Adrenal gland (tissue), 12 donors: ENCODE results near the gene SLC12A5. TPM values are rescaled to one million over a fixed set of nuclear protein-coding genes. Genes with fewer than 3 reads are reported as not detected.

Source experiments
- DNase-seq, 7 donors: peaks; one replicate each; pipeline ENCODE4 v3.0.0-alpha.2; 2019 to 2020
- H3K27ac ChIP-seq, 5 donors: fragments of 200-600 bp; sonication (generic) in 4 of 5; 1 replicate in 3 of 5; 2 replicates in 2 of 5; pipeline versions ENCODE4 v1.5.1 to v1.8.0; 2016 to 2020; ENCODE audit warnings: mild to moderate bottlenecking in 1 of 5
- H3K27me3 ChIP-seq: fragments of 200-600 bp; 2 replicates; pipeline ENCODE4 v1.8.0; 2021
- H3K36me3 ChIP-seq, 2 donors: fragments of 200-600 bp; replicated peaks in 1 of 2; 1 replicate in 1 of 2; 2 replicates in 1 of 2; pipeline versions ENCODE4 v1.5.1 to v1.8.0; 2018 to 2022
- H3K4me1 ChIP-seq, 2 donors: fragments of 200-600 bp; replicated peaks in 1 of 2; 1 replicate in 1 of 2; 2 replicates in 1 of 2; pipeline versions ENCODE4 v1.5.1 to v1.8.0; 2018 to 2021
- H3K4me3 ChIP-seq, 4 donors: fragments of 200-600 bp; sonication (generic) in 3 of 4; one replicate each; pipeline ENCODE4 v1.5.1; 2016 to 2018
- H3K9me3 ChIP-seq, 3 donors: fragments of 200-600 bp; sonication (generic) in 1 of 3; replicated peaks in 1 of 3; 1 replicate in 2 of 3; 2 replicates in 1 of 3; pipeline versions ENCODE4 v1.5.1 to v1.8.0; 2016 to 2021
- CTCF ChIP-seq, 6 experiments: fragments of 450-650 bp in 4 of 6; fragments of 200-600 bp in 2 of 6; sonication (generic) in 1 of 6; IDR thresholded peaks; 1 replicate in 5 of 6; 2 replicates in 1 of 6; pipeline versions ENCODE4 v1.5.1 to v1.8.0; 2016 to 2021; ENCODE audit warnings: antibody characterized with exemption in 6 of 6, mild to moderate bottlenecking in 2 of 6, moderate library complexity in 1 of 6
- POLR2A ChIP-seq, 2 donors: fragments of 450-650 bp; IDR thresholded peaks; one replicate each; pipeline ENCODE4 v1.6.1; 2017; ENCODE audit warnings: antibody characterized with exemption in 2 of 2, mild to moderate bottlenecking in 2 of 2, moderate library complexity in 1 of 2
- WGBS, 4 donors: extraction: QIAGEN DNeasy Blood & Tissue Kit in 2 of 4; methylation state at CpG; one replicate each; pipeline versions ENCODE4 v1.1.5 to v1.1.7; 2013 to 2017; 5-methylcytosine and 5-hydroxymethylcytosine counted together
- intact Hi-C, 2 donors: fragments of 100-400 bp; cut with DNase I; formaldehyde crosslinking; loops; one replicate each; pipeline versions ENCODE4 v1.14.1 to v1.15.0; 2022 to 2023
- polyA plus RNA-seq, 3 donors: library from polyadenylated mRNA; stranded (reverse); fragments of 200-250 nt in 2 of 3; fragments of 350-450 nt in 1 of 3; fragmentation: Illumina TruSeq in 1 of 3; extraction: RNeasy Lipid Tissue Mini Kit (QIAGEN cat#74804) in 1 of 3; gene quantifications; one replicate each; pipeline ENCODE4 v1.2.3, GENCODE V29; 2013 to 2014
- total RNA-seq, 9 donors: library from RNA; depleted of rRNA in 4 of 9; stranded (reverse); fragments of >200 nt in 4 of 9; fragments of 120-200 nt in 1 of 9; fragmentation: NEBNext Ultra II Directional in 1 of 9; extraction: Animal tissue kit (Norgen Biotek cat#: 25700) in 1 of 9; gene quantifications; one replicate each; pipeline versions ENCODE4 v1.1.0 to v1.2.4, GENCODE V29; 2013 to 2023
- donor health status: healthy with polysubstance abuse.
- donor health status: Bipolar disorder and iron deficiency.
- donor health status: DM: yes; HTN: yes; CAD: no.
- donor health status: DM: no; HTN: no; CAD: no.
- donor health status: DM: no; HTN: no; CAD: no.
- donor health status: DM: yes; HTN: yes; CAD: no.

Gene SLC12A5
- total and polyA plus RNA-seq, 12 donors = 0.30 to 121 (median 16.2) TPM

GRCh38 chr20:46031701-46032254 lies 2.8 kb downstream of the SLC12A5 start:
- intact Hi-C loops = no loop called here
- H3K4me3 ChIP-seq = no peak overlapping the region
- WGBS, 4 donors = 0 to 1% (median 1%) methylated on average over 7 to 55 of the region's 55 CpGs
- no peaks in the 10 kb centered on the region for H3K36me3 ChIP-seq
- H3K4me1 ChIP-seq = no peaks in the 10 kb centered on the region
- DNase-seq = peak in 2 of 7 donors; percentile 28 to 77
- no peaks in the 10 kb centered on the region for H3K9me3 ChIP-seq
- peak overlapping the region in 1 of 5 donors; percentile 71 for H3K27ac ChIP-seq
- TF ChIP-seq CTCF (IDR thresholded peaks at IDR 0.05) = no peak
- peak in 1 of 2 donors; percentile 26 for TF ChIP-seq POLR2A (IDR thresholded peaks at IDR 0.05)
- H3K27me3 ChIP-seq = peaks cover 45% of the 10 kb centered on the region

DNA sequence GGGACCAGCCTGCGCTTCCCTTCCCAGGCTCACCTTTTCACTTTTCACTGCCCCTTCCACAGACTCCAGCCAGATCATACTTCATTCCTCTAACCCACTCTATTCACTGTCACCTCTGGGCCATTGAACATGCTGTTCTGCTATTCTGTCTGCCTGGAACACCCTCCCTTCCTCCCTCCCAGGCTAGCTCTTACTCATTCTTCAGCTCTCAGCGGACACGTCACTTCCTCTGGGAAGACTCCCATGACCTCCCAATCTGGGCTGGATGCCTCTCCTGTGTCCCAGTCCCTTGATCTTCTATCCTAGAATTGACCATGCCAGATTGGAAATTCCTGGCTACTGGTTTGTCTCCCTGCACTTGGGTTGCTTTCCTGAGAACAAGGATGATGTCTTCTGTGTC lies 5.0 kb downstream of the SLC12A5 start:
- Histone ChIP-seq H3K36me3 (no peaks in the 10 kb centered on the region), H3K4me1 (no peaks in the 10 kb centered on the region), H3K9me3 (no peaks in the 10 kb centered on the region), H3K4me3 (no peak overlapping the region), H3K27me3 (peaks cover 38% of the 10 kb centered on the region), H3K27ac (no peak overlapping the region)
- DNase-seq = no peak
- TF ChIP-seq CTCF (IDR thresholded peaks at IDR 0.05) = no peak
- intact Hi-C loops = no loop called here
- WGBS, 4 donors = 74 to 91% (median 84%) methylated on average over 3 of the region's 3 CpGs

DNA sequence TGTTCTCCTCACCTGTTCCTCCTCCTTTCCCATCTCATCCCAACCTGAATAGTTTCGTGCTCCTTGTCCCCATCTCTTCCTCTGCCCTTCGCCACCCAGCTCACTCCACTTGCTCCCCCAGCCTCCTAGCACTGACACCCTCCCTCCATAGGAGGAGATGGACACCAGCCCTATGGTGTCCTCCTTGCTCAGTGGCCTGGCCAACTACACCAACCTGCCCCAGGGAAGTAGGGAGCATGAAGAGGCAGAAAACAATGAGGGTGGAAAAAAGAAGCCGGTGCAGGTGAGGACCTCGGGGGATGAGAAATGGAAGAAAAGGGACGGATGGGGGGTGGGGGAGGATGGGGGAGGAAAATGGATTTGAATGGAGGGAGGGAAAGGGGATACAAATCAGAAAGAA lies 6.2 kb downstream of the SLC12A5 start:
- Histone ChIP-seq H3K4me3 (no peak overlapping the region), H3K36me3 (no peaks in the 10 kb centered on the region), H3K27ac (no peak overlapping the region), H3K4me1 (no peaks in the 10 kb centered on the region), H3K9me3 (no peaks in the 10 kb centered on the region), H3K27me3 (peaks cover 32% of the 10 kb centered on the region)
- DNase-seq = no peak
- TF ChIP-seq POLR2A (IDR thresholded peaks at IDR 0.05) (no peak), CTCF (IDR thresholded peaks at IDR 0.05) (no peak)
- WGBS, 4 donors = 64 to 71% (median 68%) methylated on average over 5 of the region's 5 CpGs
- intact Hi-C loops = no loop called here

- no peak overlapping the region for H3K27ac ChIP-seq
- H3K36me3 ChIP-seq = no peaks in the 10 kb centered on the region
- no peaks in the 10 kb centered on the region for H3K4me1 ChIP-seq
- no peak overlapping the region for H3K4me3 ChIP-seq
- WGBS, 4 donors = 75 to 83% (median 77%) methylated on average over 5 to 6 of the region's 6 CpGs
- intact Hi-C loops = no loop called here
- no peaks in the 10 kb centered on the region for H3K9me3 ChIP-seq
- TF ChIP-seq CTCF (IDR thresholded peaks at IDR 0.05) (no peak), POLR2A (IDR thresholded peaks at IDR 0.05) (no peak)
- H3K27me3 ChIP-seq = peaks cover 28% of the 10 kb centered on the region
- DNase-seq = no peak
These were observed 6.7 kb downstream of the SLC12A5 start for GRCh38 chr20:46035713-46036112.
